WERI-Rb-1 (cell line): Measurements from ENCODE around the gene CLDN2.

ENCODE experiments used
- DNase-seq: peaks from one replicate; pipeline ENCODE4 v3.0.0-alpha.2; 2020
- H3K27ac ChIP-seq: fragments of 250-450 bp; sonication (Bioruptor Pico); 2 replicates; pipeline ENCODE4 v1.5.1; 2020; ENCODE audit warnings: mild to moderate bottlenecking, moderate library complexity
- H3K27me3 ChIP-seq: fragments of 250-450 bp; sonication (Bioruptor Pico); 2 replicates; pipeline ENCODE4 v1.5.1; 2021; ENCODE audit warnings: mild to moderate bottlenecking, low read depth, moderate library complexity; ENCODE audit not compliant: insufficient read depth, severe bottlenecking
- H3K36me3 ChIP-seq: fragments of 250-450 bp; sonication (Bioruptor Pico); 2 replicates; pipeline ENCODE4 v1.5.1; 2020; ENCODE audit warnings: mild to moderate bottlenecking, moderate library complexity
- H3K4me3 ChIP-seq: 2 replicates; pipeline ENCODE4 v1.5.1; 2011; ENCODE audit warnings: low read depth, mild to moderate bottlenecking, control low read depth, low read length
- H3K9me3 ChIP-seq: fragments of 250-450 bp; sonication (Bioruptor Pico); 2 replicates; pipeline ENCODE4 v1.5.1; 2021; ENCODE audit warnings: mild to moderate bottlenecking, moderate library complexity; ENCODE audit not compliant: severe bottlenecking
- TF ChIP-seq, protein P1 (sequence below): IDR thresholded peaks from 2 replicates; pipeline ENCODE4 v1.5.1; 2011; ENCODE audit warnings: low read depth, mild to moderate bottlenecking, control low read depth, inconsistent platforms, low read length

The CLDN2 gene

GRCh38 chrX:106948641-106949040, 28.4 kb downstream of the CLDN2 start:
- Histone ChIP-seq H3K27ac (no peak overlapping the region), H3K4me3 (no peak overlapping the region), H3K9me3 (no peaks in the 10 kb centered on the region), H3K36me3 (no peaks in the 10 kb centered on the region), H3K27me3 (peaks cover 3% of the 10 kb centered on the region)
- DNase-seq, result no peak
- TF ChIP-seq, protein P1, sequence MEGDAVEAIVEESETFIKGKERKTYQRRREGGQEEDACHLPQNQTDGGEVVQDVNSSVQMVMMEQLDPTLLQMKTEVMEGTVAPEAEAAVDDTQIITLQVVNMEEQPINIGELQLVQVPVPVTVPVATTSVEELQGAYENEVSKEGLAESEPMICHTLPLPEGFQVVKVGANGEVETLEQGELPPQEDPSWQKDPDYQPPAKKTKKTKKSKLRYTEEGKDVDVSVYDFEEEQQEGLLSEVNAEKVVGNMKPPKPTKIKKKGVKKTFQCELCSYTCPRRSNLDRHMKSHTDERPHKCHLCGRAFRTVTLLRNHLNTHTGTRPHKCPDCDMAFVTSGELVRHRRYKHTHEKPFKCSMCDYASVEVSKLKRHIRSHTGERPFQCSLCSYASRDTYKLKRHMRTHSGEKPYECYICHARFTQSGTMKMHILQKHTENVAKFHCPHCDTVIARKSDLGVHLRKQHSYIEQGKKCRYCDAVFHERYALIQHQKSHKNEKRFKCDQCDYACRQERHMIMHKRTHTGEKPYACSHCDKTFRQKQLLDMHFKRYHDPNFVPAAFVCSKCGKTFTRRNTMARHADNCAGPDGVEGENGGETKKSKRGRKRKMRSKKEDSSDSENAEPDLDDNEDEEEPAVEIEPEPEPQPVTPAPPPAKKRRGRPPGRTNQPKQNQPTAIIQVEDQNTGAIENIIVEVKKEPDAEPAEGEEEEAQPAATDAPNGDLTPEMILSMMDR, result no peak

DNA sequence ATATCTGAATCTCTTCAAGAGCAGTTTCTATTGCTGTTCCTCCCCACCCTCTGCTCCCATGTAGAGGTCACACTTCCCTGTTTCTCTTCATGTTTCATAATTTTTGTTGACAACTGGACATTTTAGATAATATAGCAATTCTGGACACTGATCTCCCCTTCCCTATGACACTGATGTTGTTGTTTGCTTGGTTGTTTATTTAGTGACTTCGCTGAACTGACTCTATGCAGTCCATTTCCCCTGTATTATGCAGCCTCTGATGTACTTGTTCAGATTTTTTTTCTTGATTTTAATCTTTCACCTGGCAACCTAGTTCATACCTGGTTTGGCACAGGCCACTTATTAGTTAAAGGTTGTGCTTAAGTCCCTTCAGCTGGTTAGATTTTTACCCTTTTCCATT, 29.2 kb downstream of the CLDN2 start:
- no peak for DNase-seq
- no peaks in the 10 kb centered on the region for H3K36me3 ChIP-seq
- no peaks in the 10 kb centered on the region for H3K27me3 ChIP-seq
- TF ChIP-seq, protein P1, result no peak
- H3K9me3 ChIP-seq, result no peaks in the 10 kb centered on the region
- no peak overlapping the region for H3K4me3 ChIP-seq
- H3K27ac ChIP-seq, result no peak overlapping the region

GRCh38 chrX:106950381-106950780, 30.2 kb downstream of the CLDN2 start:
- Histone ChIP-seq H3K9me3 (no peaks in the 10 kb centered on the region), H3K36me3 (no peaks in the 10 kb centered on the region), H3K4me3 (no peak overlapping the region), H3K27me3 (no peaks in the 10 kb centered on the region), H3K27ac (no peak overlapping the region)
- TF ChIP-seq, protein P1, result no peak
- DNase-seq, result no peak

GRCh38 chrX:106951230-106951629, 31.0 kb downstream of the CLDN2 start:
- H3K4me3 ChIP-seq, result no peak overlapping the region
- no peak for DNase-seq
- H3K27ac ChIP-seq, result no peak overlapping the region
- TF ChIP-seq, protein P1, result no peak
- H3K36me3 ChIP-seq, result no peaks in the 10 kb centered on the region
- no peaks in the 10 kb centered on the region for H3K27me3 ChIP-seq
- H3K9me3 ChIP-seq, result no peaks in the 10 kb centered on the region

- Histone ChIP-seq H3K4me3 (no peak overlapping the region), H3K9me3 (no peaks in the 10 kb centered on the region), H3K36me3 (no peaks in the 10 kb centered on the region), H3K27ac (no peak overlapping the region), H3K27me3 (no peaks in the 10 kb centered on the region)
- no peak for DNase-seq
- TF ChIP-seq, protein P1, result no peak
These were observed 31.9 kb downstream of the CLDN2 start for GRCh38 chrX:106952089-106952488.

GRCh38 chrX:106952538-106952937, 32.3 kb downstream of the CLDN2 start:
- TF ChIP-seq, protein P1, result no peak

More at GRCh38 chrX:106952538-106952937, 32.3 kb downstream of the CLDN2 start:
- H3K27me3 ChIP-seq, result no peaks in the 10 kb centered on the region
- no peak overlapping the region for H3K4me3 ChIP-seq
- no peak for DNase-seq
- no peak overlapping the region for H3K27ac ChIP-seq
- H3K9me3 ChIP-seq, result no peaks in the 10 kb centered on the region
- no peaks in the 10 kb centered on the region for H3K36me3 ChIP-seq
